Prostate gland (tissue), 2 donors: ENCODE measurements around the gene TERB1.

ENCODE experiments used
- CTCF ChIP-seq, 4 experiments: fragments of 200-600 bp in 2 of 4; fragments of 450-650 bp in 2 of 4; sonication (generic) in 2 of 4; IDR thresholded peaks; 1 replicate in 3 of 4; 2 replicates in 1 of 4; pipeline ENCODE4 v1.5.1; 2016 to 2019; ENCODE audit warnings: antibody characterized with exemption in 4 of 4, mild to moderate bottlenecking in 2 of 4, moderate library complexity in 2 of 4
- POLR2A ChIP-seq: fragments of 450-650 bp; IDR thresholded peaks from one replicate; pipeline ENCODE4 v1.6.1; 2016; ENCODE audit warnings: antibody characterized with exemption, mild to moderate bottlenecking

DNA sequence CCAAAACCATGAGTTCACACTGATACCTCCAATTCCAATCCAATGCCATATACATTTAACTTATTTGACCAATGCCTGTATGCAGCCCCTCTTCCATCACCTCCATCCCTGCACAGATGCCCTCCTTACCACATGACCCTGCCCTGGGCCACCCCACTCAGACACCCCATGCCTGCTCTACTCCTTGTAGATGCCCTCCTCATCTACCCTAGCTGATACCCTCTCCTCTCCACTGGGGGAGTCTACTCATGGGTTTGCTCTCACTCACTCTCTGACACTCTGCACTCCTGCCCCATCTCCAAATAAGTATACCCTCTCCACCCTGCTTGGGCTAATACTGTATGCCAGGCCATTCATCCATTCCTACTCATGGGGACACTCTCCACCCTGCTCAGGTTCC, 88.9 kb downstream of the TERB1 start:
- TF ChIP-seq POLR2A (no peak), CTCF (IDR thresholded peaks at IDR 0.05) (no peak)
